Measurements from ENCODE around the gene RNASE13.

Gene RNASE13

DNA sequence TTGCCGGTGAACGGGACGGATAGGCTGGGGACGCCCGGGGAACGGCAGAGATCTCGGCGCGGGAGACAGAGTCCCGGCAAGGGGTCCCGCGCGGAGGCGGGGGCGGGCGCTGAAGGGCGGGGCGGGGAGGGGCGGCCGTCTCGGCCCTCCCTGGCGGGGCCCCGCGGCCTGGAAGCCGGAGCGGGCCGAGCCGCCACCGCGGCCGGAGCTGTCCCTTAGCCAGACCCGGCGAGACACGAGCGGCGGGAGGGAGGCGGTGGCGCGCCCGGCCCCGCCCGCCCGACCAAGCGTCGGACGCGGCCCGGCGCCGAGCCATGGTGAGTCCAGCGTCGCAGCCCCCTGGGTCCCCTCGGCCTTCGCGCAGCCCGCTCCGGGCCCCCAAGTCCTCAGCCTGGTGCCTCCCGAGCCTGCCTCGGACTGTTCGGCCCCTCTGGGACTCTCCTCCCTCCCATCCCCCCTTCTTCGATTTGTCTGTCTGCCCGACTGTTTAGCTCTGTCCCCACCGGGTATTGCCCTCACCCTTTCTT lies 35.5 kb upstream of the RNASE13 start, which contains the start of gene ARHGEF40:
Gene ARHGEF40 (plus strand): TSS at position 222 of the 527 bp plus-strand sequence. CDS start 93 bp downstream, at position 315.
- TF ChIP-seq CTCF (IDR thresholded peaks at IDR 0.05), result no peak

- no peak for TF ChIP-seq CTCF (IDR thresholded peaks at IDR 0.05)
These were observed 34.9 kb upstream of the RNASE13 start for GRCh38 chr14:21069388-21070082.

DNA sequence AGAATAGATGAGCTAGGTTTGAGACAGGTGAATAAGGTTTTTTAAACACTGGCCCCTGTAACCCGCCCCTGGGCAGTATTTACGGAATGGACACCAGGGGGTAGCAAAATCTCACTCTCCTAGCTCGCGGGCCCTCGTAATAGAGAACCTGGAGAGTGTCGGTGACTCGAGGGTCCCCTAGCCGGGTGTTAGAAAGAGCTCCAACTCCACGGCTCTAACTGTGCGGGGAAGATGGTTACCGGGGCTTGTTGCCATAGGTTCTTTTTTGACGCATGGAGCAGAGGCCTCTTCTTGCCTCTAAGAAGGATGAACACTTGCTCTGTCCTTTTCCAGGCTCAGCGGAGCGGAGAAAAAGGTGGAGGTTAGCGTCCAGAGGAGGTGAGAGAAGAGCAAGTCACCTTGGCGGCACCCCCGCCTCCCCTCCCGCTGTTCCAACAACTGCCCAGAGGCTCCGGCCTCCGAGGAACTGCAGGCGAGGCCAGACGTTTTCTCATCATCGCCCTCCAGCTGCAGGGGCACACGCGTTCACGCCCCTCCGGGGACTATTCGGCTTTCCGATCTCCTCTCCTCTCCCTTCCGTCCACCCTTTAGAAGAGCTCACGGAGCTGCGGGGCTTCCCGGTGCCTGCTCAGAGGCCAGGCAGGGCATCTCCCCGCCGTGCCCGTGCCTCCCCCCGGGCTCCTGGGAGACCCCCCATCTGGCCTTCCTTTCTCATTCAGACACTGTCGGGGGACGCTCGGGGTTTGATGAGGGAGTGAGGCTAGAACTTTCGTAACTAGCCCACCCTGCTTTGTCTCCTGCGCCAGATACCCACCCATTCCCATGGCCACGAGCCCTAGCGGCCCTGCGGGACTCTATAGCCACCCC lies 34.1 kb upstream of the RNASE13 start:
- TF ChIP-seq CTCF (IDR thresholded peaks at IDR 0.05), result peak; percentile 29; the same call in 1 of the 2 replicates

DNA sequence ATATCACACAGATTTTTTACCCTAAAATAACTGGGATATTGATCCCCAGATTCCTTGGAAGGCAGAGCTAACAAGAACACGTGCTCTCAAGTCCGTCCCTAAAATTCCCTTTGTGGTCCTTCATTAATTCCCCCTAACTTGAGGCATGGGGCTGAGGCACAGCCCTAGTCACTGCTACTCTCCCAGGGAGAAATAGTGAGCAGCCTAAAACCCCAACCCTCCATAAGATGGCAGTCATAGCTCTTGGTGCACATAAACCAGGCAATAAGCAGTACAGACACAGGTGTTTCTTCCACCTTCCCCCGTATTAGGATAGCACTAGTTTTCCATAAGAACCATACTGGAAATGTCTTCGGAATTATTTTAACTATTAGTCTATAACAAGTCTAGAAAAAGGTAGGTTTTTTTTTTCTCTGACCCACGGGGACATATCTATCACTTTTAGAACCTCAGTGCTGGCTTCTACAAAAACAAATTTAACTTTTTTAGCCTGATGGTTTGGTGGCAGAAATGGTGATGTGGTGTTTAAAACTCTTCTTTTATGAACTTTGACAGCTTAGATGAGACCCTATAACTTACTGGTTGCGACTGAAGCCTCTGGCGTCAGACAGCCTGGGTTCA lies 32.4 kb upstream of the RNASE13 start:
- peak; percentile 33 for TF ChIP-seq CTCF (IDR thresholded peaks at IDR 0.05)

DNA sequence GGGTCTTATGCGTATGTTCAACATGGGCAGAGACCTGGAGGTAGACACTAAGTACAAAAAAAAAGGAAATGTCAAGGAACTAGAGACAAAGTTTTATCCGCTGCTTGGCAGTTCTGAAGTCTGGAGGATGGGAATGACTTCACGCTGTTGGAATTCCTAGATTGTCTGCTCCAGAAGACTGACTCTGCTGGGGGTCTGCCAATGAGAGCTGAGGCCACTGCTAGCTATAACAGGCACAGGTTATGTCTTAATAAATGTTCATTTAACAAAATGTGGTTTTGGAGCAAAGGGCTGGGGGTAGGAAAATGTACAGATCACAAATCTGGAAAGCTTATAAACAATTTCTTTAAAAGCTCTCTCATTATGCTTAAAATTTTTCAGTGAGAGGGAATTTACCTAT lies 28.9 kb upstream of the RNASE13 start:
- no peak for TF ChIP-seq CTCF (IDR thresholded peaks at IDR 0.05)

DNA sequence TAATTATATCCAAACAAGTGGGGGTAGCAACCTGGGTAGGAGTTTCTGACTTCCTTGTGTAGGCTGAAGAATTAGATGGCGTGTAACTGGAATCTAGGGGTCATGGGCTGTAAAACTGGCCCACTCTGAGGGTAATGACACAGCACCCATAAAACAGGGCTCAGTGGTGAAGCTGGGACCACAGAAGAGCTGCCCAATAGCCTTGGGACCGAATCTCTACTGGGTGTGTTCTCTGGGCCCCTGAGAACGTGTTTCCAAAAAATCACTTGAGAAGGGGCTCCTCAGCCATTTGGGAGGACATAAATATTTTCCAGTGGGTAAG lies 26.7 kb upstream of the RNASE13 start:
- TF ChIP-seq CTCF (IDR thresholded peaks at IDR 0.05), result no peak

DNA sequence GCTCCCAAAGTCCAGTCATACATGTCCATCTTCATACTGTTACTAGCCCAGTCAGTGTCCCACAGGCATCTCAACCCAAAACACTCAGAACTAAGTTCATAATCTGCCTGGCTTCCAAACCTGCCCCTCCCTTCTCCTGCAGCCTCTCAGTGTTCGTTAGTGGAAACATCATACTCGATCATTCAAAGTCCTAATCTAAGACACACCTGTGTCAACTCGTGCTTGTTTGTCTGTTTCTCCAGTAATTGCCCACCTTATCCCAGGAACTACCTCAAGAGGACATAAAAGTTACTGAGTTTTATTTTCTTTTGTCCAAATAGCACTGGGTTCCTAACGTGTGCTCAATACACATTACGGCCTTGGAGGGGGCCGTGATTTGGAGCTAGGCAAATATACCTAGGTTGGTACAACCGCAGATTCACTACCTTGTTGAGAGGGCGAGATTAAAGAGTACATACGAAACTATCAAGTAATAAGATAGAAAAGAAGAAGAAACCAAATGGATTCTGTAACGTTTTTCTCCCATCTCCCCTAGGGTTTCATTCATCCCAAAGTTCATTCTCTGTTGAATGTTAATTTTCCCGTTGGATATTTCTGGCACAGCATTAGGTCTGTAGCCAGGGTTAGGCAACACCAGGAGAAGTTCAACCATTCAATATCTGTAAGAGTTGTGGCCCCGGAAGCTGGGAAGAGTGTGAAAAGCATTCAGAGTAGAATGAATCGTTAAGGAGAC lies 26.2 kb upstream of the RNASE13 start:
- TF ChIP-seq CTCF (IDR thresholded peaks at IDR 0.05), result no peak
